ENCODE measurements around the gene ELF5.

The ELF5 gene

GRCh38 chr11:34488855-34489557 is 24.6 kb downstream of the ELF5 start:
- no peak for DNase-seq

- DNase-seq = no peak
Measured at GRCh38 chr11:34487430-34487829, 26.2 kb downstream of the ELF5 start.

- DNase-seq = no peak
Measured at GRCh38 chr11:34483106-34483874, 30.3 kb downstream of the ELF5 start.

GRCh38 chr11:34481307-34481706 is 32.3 kb downstream of the ELF5 start:
- no peak for DNase-seq

- no peak for DNase-seq
Measured at GRCh38 chr11:34480314-34480713, 33.3 kb downstream of the ELF5 start.

GRCh38 chr11:34478845-34479663 is 34.5 kb downstream of the ELF5 start:
- no peak for DNase-seq

GRCh38 chr11:34476849-34477248 is 36.7 kb downstream of the ELF5 start:
- DNase-seq = no peak

GRCh38 chr11:34475656-34476055 is 37.9 kb downstream of the ELF5 start:
- no peak for DNase-seq

GRCh38 chr11:34473603-34474169 is 39.9 kb downstream of the ELF5 start:
- no peak for DNase-seq

GRCh38 chr11:34468209-34468841 is 45.3 kb downstream of the ELF5 start:
- peak; percentile 28 for DNase-seq

GRCh38 chr11:34466802-34467488 is 46.6 kb downstream of the ELF5 start:
- DNase-seq = no peak

GRCh38 chr11:34464591-34465051 is 49.0 kb downstream of the ELF5 start:
- no peak for DNase-seq

- no peak for DNase-seq
Measured at GRCh38 chr11:34461215-34461614, 52.4 kb downstream of the ELF5 start.

- no peak for DNase-seq
Measured at GRCh38 chr11:34460278-34460677, 53.3 kb downstream of the ELF5 start.

GRCh38 chr11:34459507-34460162 is 54.0 kb downstream of the ELF5 start:
- no peak for DNase-seq

- DNase-seq = no peak
Measured at GRCh38 chr11:34458525-34458924, 55.1 kb downstream of the ELF5 start.

- DNase-seq = no peak
Measured at GRCh38 chr11:34457607-34458006, 56.0 kb downstream of the ELF5 start.

GRCh38 chr11:34454308-34455032 is 59.1 kb downstream of the ELF5 start:
- no peak for DNase-seq

GRCh38 chr11:34451053-34451452 is 62.5 kb downstream of the ELF5 start:
- no peak for DNase-seq

GRCh38 chr11:34449013-34449412 is 64.6 kb downstream of the ELF5 start:
- DNase-seq = no peak

Measured in activated T-cell treated with anti-CD3 and anti-CD28 coated beads, Interleukin-2, amount 50 U/mL, for 1 hour (primary cell).